CD4-positive, alpha-beta memory T cell (primary cell): ENCODE data around the gene CDC14B. TPM values are rescaled to one million over a fixed set of nuclear protein-coding genes. Genes with fewer than 3 reads are reported as not detected.
"Not testable (repeated sequence)": the region's sequence is repeated elsewhere in the genome, so short reads cannot be mapped to it uniquely, and the experiment has no call there.

ENCODE experiments used
- CTCF ChIA-PET: fragments of 350-600 bp; sonication (Branson Sonifier 250); formaldehyde crosslinking; loops from one replicate; lab custom pipeline; 2021; ENCODE audit warnings: inconsistent platforms; ENCODE audit not compliant: partially characterized antibody; lab: Charles Lee
- POLR2A ChIA-PET: fragments of 350-600 bp; sonication (Branson Sonifier 250); formaldehyde crosslinking; loops from one replicate; lab custom pipeline; 2021; ENCODE audit not compliant: partially characterized antibody; lab: Charles Lee
- DNase-seq, 5 donors: peaks; one replicate each; pipeline versions ENCODE4 v3.0.0 to v3.0.0-alpha.2; 2020 to 2022; ENCODE audit warnings: mixed read lengths in 1 of 5
- H3K27ac ChIP-seq: one replicate; pipeline ENCODE4 v1.7.0; 2013; ENCODE audit warnings: low read depth, low read length
- H3K27me3 ChIP-seq: 2 replicates; pipeline ENCODE4 v1.7.0; 2013; ENCODE audit warnings: mild to moderate bottlenecking, low read length, moderate library complexity; ENCODE audit not compliant: insufficient read depth
- H3K36me3 ChIP-seq: 2 replicates; pipeline ENCODE4 v1.7.0; 2013; ENCODE audit warnings: mild to moderate bottlenecking, low read length, moderate library complexity; ENCODE audit not compliant: insufficient read depth
- H3K4me1 ChIP-seq: 2 replicates; pipeline ENCODE4 v1.7.0; 2013; ENCODE audit warnings: mild to moderate bottlenecking, low read length, moderate library complexity; ENCODE audit not compliant: insufficient read depth
- H3K4me3 ChIP-seq, 2 donors: one replicate each; pipeline ENCODE4 v1.7.0; 2013; ENCODE audit warnings: low read length in 2 of 2, mild to moderate bottlenecking in 1 of 2
- H3K9me3 ChIP-seq, 2 donors: one replicate each; pipeline ENCODE4 v1.7.0; 2013; ENCODE audit warnings: low read length in 2 of 2, control low read depth in 1 of 2; ENCODE audit not compliant: control insufficient read depth in 1 of 2
- H3K27ac Mint-ChIP-seq, 7 donors: one replicate each; pipeline ENCODE4 v1.8.0; 2020 to 2021; ENCODE audit warnings: mixed read lengths in 7 of 7, mild to moderate bottlenecking in 6 of 7, inconsistent platforms in 3 of 7, moderate library complexity in 3 of 7
- H3K27me3 Mint-ChIP-seq, 2 donors: one replicate each; pipeline ENCODE4 v1.8.0; 2020 to 2021; ENCODE audit warnings: mixed read lengths in 2 of 2
- H3K36me3 Mint-ChIP-seq, 2 donors: one replicate each; pipeline ENCODE4 v1.8.0; 2020 to 2021; ENCODE audit warnings: mixed read lengths in 2 of 2, inconsistent platforms in 1 of 2, mild to moderate bottlenecking in 1 of 2
- H3K4me1 Mint-ChIP-seq, 4 donors: one replicate each; pipeline ENCODE4 v1.8.0; 2020 to 2021; ENCODE audit warnings: mixed read lengths in 4 of 4, mild to moderate bottlenecking in 1 of 4
- H3K4me3 Mint-ChIP-seq, 8 donors: one replicate each; pipeline ENCODE4 v1.8.0; 2020 to 2021; ENCODE audit warnings: mixed read lengths in 8 of 8, mild to moderate bottlenecking in 7 of 8, moderate library complexity in 6 of 8, inconsistent platforms in 3 of 8
- H3K9me3 Mint-ChIP-seq, 8 donors: one replicate each; pipeline ENCODE4 v1.8.0; 2020 to 2021; ENCODE audit warnings: mixed read lengths in 8 of 8, mild to moderate bottlenecking in 5 of 8, inconsistent platforms in 3 of 8, moderate library complexity in 1 of 8
- intact Hi-C: fragments of 100-400 bp; cut with micrococcal nuclease; formaldehyde crosslinking; loops from one replicate; pipeline ENCODE4 v1.15.1; 2023
- polyA plus RNA-seq, 2 donors: library from polyadenylated mRNA; unstranded; fragments of 300-500 nt; fragmentation: Illumina TruSeq; gene quantifications; one replicate each; pipeline ENCODE4 v1.2.3, GENCODE V29; 2021
- total RNA-seq, 2 experiments: library from RNA; stranded (reverse); gene quantifications; one replicate each; pipeline ENCODE4 v1.2.3, GENCODE V29; 2021

CDC14B gene
- total and polyA plus RNA-seq, 4 experiments from 2014 or later, result 10.6 to 17.1 (median 13.3) TPM

GRCh38 chr9:96616817-96617438 is 2.7 kb downstream of the CDC14B start:
- ChIA-PET CTCF (no interaction called here), POLR2A (no interaction called here)
- peaks cover 8% of the 10 kb centered on the region for H3K27me3 ChIP-seq

GRCh38 chr9:96615411-96615810 is 4.2 kb downstream of the CDC14B start:
- intact Hi-C loops, result loop anchor here (10.0 kb wide), 1 partner anchor 591 kb away; no protein-coding TSS in a partner anchor
- ChIA-PET CTCF (no interaction called here), POLR2A (no interaction called here)
- peaks cover 0 to 1% (median 0%) of the 10 kb centered on the region in 8 donors for H3K9me3 Mint-ChIP-seq
- H3K4me3 Mint-ChIP-seq, result no peak overlapping the region
- H3K36me3 ChIP-seq, result no peaks in the 10 kb centered on the region
- peaks cover 9% of the 10 kb centered on the region for H3K4me1 ChIP-seq
- no peak overlapping the region for H3K27ac Mint-ChIP-seq
- no peak for DNase-seq
- no peak overlapping the region for H3K27ac ChIP-seq
- H3K36me3 Mint-ChIP-seq, result no peaks in the 10 kb centered on the region
- peaks cover 4 to 5% (median 4%) of the 10 kb centered on the region in 4 donors for H3K4me1 Mint-ChIP-seq
- H3K4me3 ChIP-seq, result no peak overlapping the region
- H3K9me3 ChIP-seq, result no peaks in the 10 kb centered on the region
- peaks cover 18 to 31% of the 10 kb centered on the region in 2 donors for H3K27me3 Mint-ChIP-seq
- peaks cover 3% of the 10 kb centered on the region for H3K27me3 ChIP-seq

More at GRCh38 chr9:96616817-96617438, 2.7 kb downstream of the CDC14B start:
- Mint-ChIP-seq H3K27ac (no peak overlapping the region), H3K27me3 (peaks cover 26 to 35% of the 10 kb centered on the region in 2 donors), H3K9me3 (peaks cover 0 to 1% (median 0%) of the 10 kb centered on the region in 8 donors), H3K36me3 (no peaks in the 10 kb centered on the region), H3K4me1 (peaks cover 4 to 6% (median 6%) of the 10 kb centered on the region in 4 donors), H3K4me3 (peak overlapping the region in 2 of 8 donors; percentile 27 to 28)
- Histone ChIP-seq H3K9me3 (no peaks in the 10 kb centered on the region), H3K4me3 (no peak overlapping the region), H3K27ac (no peak overlapping the region), H3K4me1 (peaks cover 9% of the 10 kb centered on the region), H3K36me3 (no peaks in the 10 kb centered on the region)
- intact Hi-C loops, result loop anchor here (10.0 kb wide), 1 partner anchor 592 kb away; no protein-coding TSS in a partner anchor
- no peak for DNase-seq

- H3K4me3 Mint-ChIP-seq, result not testable (repeated sequence)
Observed at GRCh38 chr9:96614664-96615063, 5.0 kb downstream of the CDC14B start.

GRCh38 chr9:96612966-96613589 is 6.6 kb downstream of the CDC14B start:
- Histone ChIP-seq H3K4me3 (no peak overlapping the region), H3K4me1 (peaks cover under 1% of the 10 kb centered on the region), H3K27ac (no peak overlapping the region), H3K9me3 (no peaks in the 10 kb centered on the region), H3K36me3 (no peaks in the 10 kb centered on the region), H3K27me3 (no peaks in the 10 kb centered on the region)
- H3K4me3 Mint-ChIP-seq, result no peak overlapping the region
- peaks cover 19 to 29% of the 10 kb centered on the region in 2 donors for H3K27me3 Mint-ChIP-seq
- no peak overlapping the region for H3K27ac Mint-ChIP-seq
- ChIA-PET POLR2A (no interaction called here), CTCF (no interaction called here)
- no peaks in the 10 kb centered on the region for H3K36me3 Mint-ChIP-seq
- intact Hi-C loops, result loop anchor here (10.0 kb wide), 1 partner anchor 588 kb away; no protein-coding TSS in a partner anchor
- H3K4me1 Mint-ChIP-seq, result peaks cover 0 to 1% (median under 1%) of the 10 kb centered on the region in 4 donors
- no peak for DNase-seq
- no peaks in the 10 kb centered on the region for H3K9me3 Mint-ChIP-seq

More at GRCh38 chr9:96614664-96615063, 5.0 kb downstream of the CDC14B start:
- H3K27me3 Mint-ChIP-seq, result peaks cover 17 to 30% of the 10 kb centered on the region in 2 donors
- H3K27ac Mint-ChIP-seq, POLR2A ChIA-PET, H3K36me3 ChIP-seq, H3K27me3 ChIP-seq, H3K9me3 ChIP-seq, H3K4me1 ChIP-seq, H3K9me3 Mint-ChIP-seq, H3K36me3 Mint-ChIP-seq, H3K27ac ChIP-seq, DNase-seq, H3K4me1 Mint-ChIP-seq, H3K4me3 ChIP-seq: not testable (repeated sequence)
- CTCF ChIA-PET, result interaction anchor here (1.6 kb wide), 1 partner anchor 48 kb away, joined by 3 read pairs; no protein-coding TSS in a partner anchor
- intact Hi-C loops, result loop anchor here (10.0 kb wide), 1 partner anchor 590 kb away; no protein-coding TSS in a partner anchor

- no peak overlapping the region for H3K27ac ChIP-seq
- H3K4me1 ChIP-seq, result no peaks in the 10 kb centered on the region
- no peaks in the 10 kb centered on the region for H3K9me3 Mint-ChIP-seq
- H3K4me3 ChIP-seq, result no peak overlapping the region
- no peak for DNase-seq
- ChIA-PET CTCF (no interaction called here), POLR2A (no interaction called here)
- H3K27ac Mint-ChIP-seq, result no peak overlapping the region
- no peaks in the 10 kb centered on the region for H3K27me3 ChIP-seq
- peaks cover 20 to 26% of the 10 kb centered on the region in 2 donors for H3K27me3 Mint-ChIP-seq
- no peaks in the 10 kb centered on the region for H3K9me3 ChIP-seq
- H3K36me3 Mint-ChIP-seq, result no peaks in the 10 kb centered on the region
- no peaks in the 10 kb centered on the region for H3K4me1 Mint-ChIP-seq
- intact Hi-C loops, result loop anchor here (10.0 kb wide), 1 partner anchor 588 kb away; no protein-coding TSS in a partner anchor
- no peaks in the 10 kb centered on the region for H3K36me3 ChIP-seq
- H3K4me3 Mint-ChIP-seq, result no peak overlapping the region
Observed at GRCh38 chr9:96612105-96612965, 7.3 kb downstream of the CDC14B start.

GRCh38 chr9:96611302-96611701 is 8.3 kb downstream of the CDC14B start:
- POLR2A ChIA-PET, result no interaction called here
- peaks cover 20 to 26% of the 10 kb centered on the region in 2 donors for H3K27me3 Mint-ChIP-seq
- no peaks in the 10 kb centered on the region for H3K36me3 ChIP-seq
- H3K27ac Mint-ChIP-seq, result no peak overlapping the region
- no peak overlapping the region for H3K27ac ChIP-seq
- no peak overlapping the region for H3K4me3 ChIP-seq
- H3K9me3 Mint-ChIP-seq, result no peaks in the 10 kb centered on the region
- no peaks in the 10 kb centered on the region for H3K27me3 ChIP-seq
- H3K9me3 ChIP-seq, result no peaks in the 10 kb centered on the region
- peaks cover 0 to under 1% (median 0%) of the 10 kb centered on the region in 4 donors for H3K4me1 Mint-ChIP-seq
- no peaks in the 10 kb centered on the region for H3K36me3 Mint-ChIP-seq
- CTCF ChIA-PET, result no interaction called here
- no peak overlapping the region for H3K4me3 Mint-ChIP-seq
- intact Hi-C loops, result loop anchor here (10.0 kb wide), 1 partner anchor 587 kb away; no protein-coding TSS in a partner anchor
- no peaks in the 10 kb centered on the region for H3K4me1 ChIP-seq
- DNase-seq, result no peak
